HFFc6 (cell line): Measurements from ENCODE around the gene COLGALT1. TPM values are rescaled to one million over a fixed set of nuclear protein-coding genes. Genes with fewer than 3 reads are reported as not detected.

ENCODE experiments used
- DNase-seq: peaks from one replicate; pipeline ENCODE4 v3.0.0-alpha.2; 2018
- H3K27ac Mint-ChIP-seq: 2 replicates; pipeline ENCODE4 v1.8.0; 2020; ENCODE audit warnings: mild to moderate bottlenecking, mixed read lengths
- H3K27me3 Mint-ChIP-seq: 2 replicates; pipeline ENCODE4 v1.8.0; 2021; ENCODE audit warnings: mild to moderate bottlenecking, moderate library complexity, mixed read lengths; ENCODE audit not compliant: insufficient read depth
- H3K36me3 Mint-ChIP-seq: 2 replicates; pipeline ENCODE4 v1.8.0; 2021; ENCODE audit warnings: low read depth, mixed read lengths
- H3K4me1 Mint-ChIP-seq: 2 replicates; pipeline ENCODE4 v1.8.0; 2020; ENCODE audit warnings: low read depth, mixed read lengths
- H3K4me3 Mint-ChIP-seq: 2 replicates; pipeline ENCODE4 v1.8.0; 2020; ENCODE audit warnings: mild to moderate bottlenecking, moderate library complexity, mixed read lengths
- H3K9me3 Mint-ChIP-seq: 2 replicates; pipeline ENCODE4 v1.8.0; 2020; ENCODE audit warnings: mild to moderate bottlenecking, mixed read lengths
- total RNA-seq, 6 experiments: library from RNA; stranded (reverse); fragmentation: NEBNext Ultra II Directional; extraction: Animal tissue kit (Norgen Biotek cat#: 25700); gene quantifications; 2 replicates in 1 of 6; 3 replicates in 5 of 6; pipeline ENCODE4 v1.2.3, GENCODE V29; 2021
- TF ChIP-seq, protein P1 (sequence below): fragments of 200-600 bp; sonication (generic); IDR thresholded peaks from 2 replicates; pipeline ENCODE4 v1.5.0; 2021; ENCODE audit warnings: antibody characterized with exemption, mild to moderate bottlenecking

COLGALT1 gene
- total RNA-seq, 6 experiments from 2014 or later: 102 to 115 (median 106) TPM

GRCh38 chr19:17598953-17599352, 43.5 kb downstream of the COLGALT1 start:
- H3K4me1 Mint-ChIP-seq: 0 out of 2 replicates have a peak, but pooled peaks cover 6% of the 10 kb centered on the region
- TF ChIP-seq, protein P1, sequence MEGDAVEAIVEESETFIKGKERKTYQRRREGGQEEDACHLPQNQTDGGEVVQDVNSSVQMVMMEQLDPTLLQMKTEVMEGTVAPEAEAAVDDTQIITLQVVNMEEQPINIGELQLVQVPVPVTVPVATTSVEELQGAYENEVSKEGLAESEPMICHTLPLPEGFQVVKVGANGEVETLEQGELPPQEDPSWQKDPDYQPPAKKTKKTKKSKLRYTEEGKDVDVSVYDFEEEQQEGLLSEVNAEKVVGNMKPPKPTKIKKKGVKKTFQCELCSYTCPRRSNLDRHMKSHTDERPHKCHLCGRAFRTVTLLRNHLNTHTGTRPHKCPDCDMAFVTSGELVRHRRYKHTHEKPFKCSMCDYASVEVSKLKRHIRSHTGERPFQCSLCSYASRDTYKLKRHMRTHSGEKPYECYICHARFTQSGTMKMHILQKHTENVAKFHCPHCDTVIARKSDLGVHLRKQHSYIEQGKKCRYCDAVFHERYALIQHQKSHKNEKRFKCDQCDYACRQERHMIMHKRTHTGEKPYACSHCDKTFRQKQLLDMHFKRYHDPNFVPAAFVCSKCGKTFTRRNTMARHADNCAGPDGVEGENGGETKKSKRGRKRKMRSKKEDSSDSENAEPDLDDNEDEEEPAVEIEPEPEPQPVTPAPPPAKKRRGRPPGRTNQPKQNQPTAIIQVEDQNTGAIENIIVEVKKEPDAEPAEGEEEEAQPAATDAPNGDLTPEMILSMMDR: no peak
- no peaks in the 10 kb centered on the region for H3K9me3 Mint-ChIP-seq
- no peaks in the 10 kb centered on the region for H3K36me3 Mint-ChIP-seq
- peaks cover 36% of the 10 kb centered on the region for H3K27me3 Mint-ChIP-seq
- H3K4me3 Mint-ChIP-seq: no peak overlapping the region
- no peak overlapping the region for H3K27ac Mint-ChIP-seq
- DNase-seq: no peak

GRCh38 chr19:17599780-17600179, 44.3 kb downstream of the COLGALT1 start:
- Mint-ChIP-seq H3K4me1 (0 out of 2 replicates have a peak, but pooled peaks cover 6% of the 10 kb centered on the region), H3K27me3 (peaks cover 36% of the 10 kb centered on the region), H3K9me3 (no peaks in the 10 kb centered on the region), H3K36me3 (no peaks in the 10 kb centered on the region), H3K4me3 (no peak overlapping the region), H3K27ac (no peak overlapping the region)
- TF ChIP-seq, protein P1: no peak
- no peak for DNase-seq

- peaks cover 36% of the 10 kb centered on the region for H3K27me3 Mint-ChIP-seq
- 0 out of 2 replicates have a peak, but pooled peaks cover 6% of the 10 kb centered on the region for H3K4me1 Mint-ChIP-seq
- no peak for DNase-seq
- TF ChIP-seq, protein P1: no peak
- H3K36me3 Mint-ChIP-seq: no peaks in the 10 kb centered on the region
- H3K27ac Mint-ChIP-seq: no peak overlapping the region
- no peak overlapping the region for H3K4me3 Mint-ChIP-seq
- H3K9me3 Mint-ChIP-seq: no peaks in the 10 kb centered on the region
Measured at GRCh38 chr19:17601683-17602082, 46.2 kb downstream of the COLGALT1 start.

DNA sequence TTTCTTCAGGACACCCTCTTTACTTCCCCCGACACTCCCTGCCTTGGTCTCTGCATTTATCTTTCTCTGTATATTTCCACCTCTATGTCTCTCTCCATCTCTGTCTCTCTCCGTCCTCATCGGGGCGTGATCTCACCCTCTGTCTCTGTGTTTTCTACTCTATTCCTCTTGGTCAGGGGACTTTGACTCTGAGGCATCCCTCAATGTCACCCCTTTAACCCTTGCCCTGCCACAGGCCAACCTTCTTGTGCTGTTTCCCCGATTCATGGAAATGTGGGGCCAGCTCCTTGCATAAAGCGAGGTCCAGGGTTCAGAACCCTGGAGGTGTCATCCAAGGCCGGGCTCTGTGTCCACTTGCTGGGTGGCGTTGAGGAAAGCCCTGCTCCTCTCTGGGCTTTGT, 46.8 kb downstream of the COLGALT1 start:
- H3K4me1 Mint-ChIP-seq: 0 out of 2 replicates have a peak, but pooled peaks cover 6% of the 10 kb centered on the region
- H3K4me3 Mint-ChIP-seq: no peak overlapping the region
- TF ChIP-seq, protein P1: no peak
- no peak for DNase-seq
- no peaks in the 10 kb centered on the region for H3K9me3 Mint-ChIP-seq
- H3K36me3 Mint-ChIP-seq: no peaks in the 10 kb centered on the region
- peaks cover 38% of the 10 kb centered on the region for H3K27me3 Mint-ChIP-seq
- H3K27ac Mint-ChIP-seq: no peak overlapping the region

GRCh38 chr19:17602872-17603510, 47.5 kb downstream of the COLGALT1 start:
- H3K27ac Mint-ChIP-seq: no peak overlapping the region
- TF ChIP-seq, protein P1: no peak
- H3K36me3 Mint-ChIP-seq: no peaks in the 10 kb centered on the region
- H3K27me3 Mint-ChIP-seq: peaks cover 34% of the 10 kb centered on the region
- 0 out of 2 replicates have a peak, but pooled peaks cover 6% of the 10 kb centered on the region for H3K4me1 Mint-ChIP-seq
- DNase-seq: no peak
- no peaks in the 10 kb centered on the region for H3K9me3 Mint-ChIP-seq
- H3K4me3 Mint-ChIP-seq: no peak overlapping the region
